Left lung (tissue), 10 donors: ENCODE data around the gene ATPAF1. TPM values are rescaled to one million over a fixed set of nuclear protein-coding genes. Genes with fewer than 3 reads are reported as not detected.
A peak's percentile ranks its signal among the peaks of the same experiment; 100 is the strongest.

ENCODE experiments used
- ATAC-seq: fragments of 200-7000 bp; cut with Tn5 transposase; one replicate; pipeline ENCODE4 v1.9.1; 2020; ENCODE audit warnings: moderate library complexity
- DNase-seq, 4 donors: peaks; one replicate each; pipeline ENCODE4 v3.0.0-alpha.2; 2013 to 2020
- H3K27ac ChIP-seq, 2 donors: fragments of 200-600 bp; sonication (generic) in 1 of 2; one replicate each; pipeline versions ENCODE4 v1.5.0 to v1.8.0; 2020 to 2021
- H3K27me3 ChIP-seq, 2 donors: fragments of 200-600 bp; sonication (generic) in 1 of 2; one replicate each; pipeline versions ENCODE4 v1.5.0 to v1.8.0; 2020 to 2021
- H3K36me3 ChIP-seq, 2 donors: fragments of 200-600 bp; sonication (generic) in 1 of 2; one replicate each; pipeline versions ENCODE4 v1.5.0 to v1.8.0; 2020 to 2021
- H3K4me1 ChIP-seq, 2 donors: fragments of 200-600 bp; one replicate each; pipeline ENCODE4 v1.8.0; 2021
- H3K4me3 ChIP-seq, 2 donors: fragments of 200-600 bp; sonication (generic) in 1 of 2; one replicate each; pipeline versions ENCODE4 v1.5.0 to v1.8.0; 2020 to 2021; ENCODE audit warnings: mild to moderate bottlenecking in 1 of 2
- H3K9me3 ChIP-seq, 2 donors: fragments of 200-600 bp; sonication (generic) in 1 of 2; one replicate each; pipeline versions ENCODE4 v1.5.0 to v1.8.0; 2020 to 2021
- CTCF ChIP-seq, 2 donors: fragments of 200-600 bp; sonication (generic) in 1 of 2; IDR thresholded peaks; one replicate each; pipeline versions ENCODE4 v1.5.0 to v1.8.0; 2021; ENCODE audit warnings: antibody characterized with exemption in 2 of 2
- intact Hi-C, 2 donors: fragments of 100-400 bp; cut with DNase I; formaldehyde crosslinking; loops; one replicate each; pipeline versions ENCODE4 v1.11.2 to v1.14.2; 2022
- polyA plus RNA-seq, 6 donors: library from polyadenylated mRNA; unstranded; fragments of 120-200 nt; gene quantifications; one replicate each; pipeline ENCODE4 v1.2.1, GENCODE V29; 2013; ENCODE audit not compliant: insufficient read length in 6 of 6
- total RNA-seq, 2 donors: library from RNA; stranded (reverse); fragmentation: NEBNext Ultra II Directional; extraction: Animal tissue kit (Norgen Biotek cat#: 25700); gene quantifications; one replicate each; pipeline ENCODE4 v1.2.1, GENCODE V29; 2021
- donor health status: DM: no; HTN: yes; CAD: no.
- donor health status: DM: no; HTN: no; CAD: no.

Gene ATPAF1
- total and polyA plus RNA-seq, 8 donors = 34.3 to 90.0 (median 76.4) TPM

- H3K9me3 ChIP-seq = no peaks in the 10 kb centered on the region
- no peaks in the 10 kb centered on the region for H3K27me3 ChIP-seq
- peak; percentile 90 for ATAC-seq
- peaks cover 2 to 100% of the 10 kb centered on the region in 2 donors for H3K36me3 ChIP-seq
- H3K4me1 ChIP-seq = peaks cover 4 to 14% of the 10 kb centered on the region in 2 donors
- intact Hi-C loops = no loop called here
- no peak overlapping the region for H3K4me3 ChIP-seq
- no peak for DNase-seq
- peak overlapping the region in 1 of 2 donors; percentile 20 for H3K27ac ChIP-seq
- no peak for TF ChIP-seq CTCF (IDR thresholded peaks at IDR 0.05)
Measured at GRCh38 chr1:46681333-46682034, 13.3 kb upstream of the ATPAF1 start.

DNA sequence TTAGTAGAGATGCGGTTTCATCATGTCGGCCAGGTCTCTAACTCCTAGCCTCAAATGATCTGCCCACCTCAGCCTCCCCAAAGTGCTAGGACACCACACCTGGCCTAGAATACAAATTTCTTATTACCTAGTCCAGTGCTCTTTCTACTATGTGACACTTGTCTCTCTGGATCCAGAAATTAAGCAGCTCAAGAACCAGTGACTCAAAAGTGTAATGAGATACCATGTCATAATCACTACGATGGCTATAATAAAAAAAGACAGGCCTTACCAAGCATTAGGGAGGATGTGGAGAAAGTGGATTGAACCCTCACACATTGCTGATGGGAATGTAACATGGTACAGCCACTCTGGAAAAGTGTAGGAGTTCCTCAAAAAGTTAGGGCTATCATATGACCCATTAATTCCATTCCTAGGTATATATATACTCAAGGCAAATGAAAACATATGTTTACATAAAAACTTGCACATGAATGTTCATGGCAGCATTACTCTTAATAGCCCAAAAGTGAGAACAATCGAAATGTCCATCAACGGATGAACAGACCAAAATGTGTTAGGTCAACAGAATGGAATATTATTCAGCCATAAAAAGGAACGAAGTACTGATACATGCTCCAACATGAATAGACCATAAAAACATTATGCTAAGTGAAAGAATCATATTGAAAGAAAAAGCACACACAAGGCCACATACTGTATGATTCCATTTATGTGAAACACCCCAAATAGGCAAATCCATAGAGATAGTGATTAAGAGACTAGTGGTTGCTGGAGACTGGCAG lies 11.8 kb upstream of the ATPAF1 start:
- Histone ChIP-seq H3K27ac (no peak overlapping the region), H3K4me3 (no peak overlapping the region), H3K9me3 (no peaks in the 10 kb centered on the region), H3K36me3 (peaks cover 2 to 100% of the 10 kb centered on the region in 2 donors), H3K27me3 (no peaks in the 10 kb centered on the region), H3K4me1 (peaks cover 4 to 10% of the 10 kb centered on the region in 2 donors)
- DNase-seq (no peak), ATAC-seq (no peak)
- TF ChIP-seq CTCF (IDR thresholded peaks at IDR 0.05) = no peak
- intact Hi-C loops = no loop called here

GRCh38 chr1:46677339-46677738 lies 9.2 kb upstream of the ATPAF1 start:
- H3K4me3 ChIP-seq = no peak overlapping the region
- TF ChIP-seq CTCF (IDR thresholded peaks at IDR 0.05) = no peak
- H3K4me1 ChIP-seq = peaks cover 4 to 7% of the 10 kb centered on the region in 2 donors
- DNase-seq = no peak
- no peaks in the 10 kb centered on the region for H3K27me3 ChIP-seq
- H3K9me3 ChIP-seq = no peaks in the 10 kb centered on the region
- no peak for ATAC-seq
- intact Hi-C loops = no loop called here
- H3K27ac ChIP-seq = no peak overlapping the region
- peaks cover 2 to 91% of the 10 kb centered on the region in 2 donors for H3K36me3 ChIP-seq

- peaks cover 2 to 83% of the 10 kb centered on the region in 2 donors for H3K36me3 ChIP-seq
Measured at GRCh38 chr1:46676531-46676930, 8.4 kb upstream of the ATPAF1 start.

More at GRCh38 chr1:46676531-46676930, 8.4 kb upstream of the ATPAF1 start:
- H3K9me3 ChIP-seq = no peaks in the 10 kb centered on the region
- intact Hi-C loops = no loop called here
- H3K4me3 ChIP-seq = no peak overlapping the region
- peaks cover 0 to 4% of the 10 kb centered on the region in 2 donors for H3K4me1 ChIP-seq
- no peak for ATAC-seq
- no peaks in the 10 kb centered on the region for H3K27me3 ChIP-seq
- DNase-seq = no peak
- no peak overlapping the region for H3K27ac ChIP-seq
- no peak for TF ChIP-seq CTCF (IDR thresholded peaks at IDR 0.05)
